ENCODE measurements around the gene TBK1.

TBK1 gene

DNA sequence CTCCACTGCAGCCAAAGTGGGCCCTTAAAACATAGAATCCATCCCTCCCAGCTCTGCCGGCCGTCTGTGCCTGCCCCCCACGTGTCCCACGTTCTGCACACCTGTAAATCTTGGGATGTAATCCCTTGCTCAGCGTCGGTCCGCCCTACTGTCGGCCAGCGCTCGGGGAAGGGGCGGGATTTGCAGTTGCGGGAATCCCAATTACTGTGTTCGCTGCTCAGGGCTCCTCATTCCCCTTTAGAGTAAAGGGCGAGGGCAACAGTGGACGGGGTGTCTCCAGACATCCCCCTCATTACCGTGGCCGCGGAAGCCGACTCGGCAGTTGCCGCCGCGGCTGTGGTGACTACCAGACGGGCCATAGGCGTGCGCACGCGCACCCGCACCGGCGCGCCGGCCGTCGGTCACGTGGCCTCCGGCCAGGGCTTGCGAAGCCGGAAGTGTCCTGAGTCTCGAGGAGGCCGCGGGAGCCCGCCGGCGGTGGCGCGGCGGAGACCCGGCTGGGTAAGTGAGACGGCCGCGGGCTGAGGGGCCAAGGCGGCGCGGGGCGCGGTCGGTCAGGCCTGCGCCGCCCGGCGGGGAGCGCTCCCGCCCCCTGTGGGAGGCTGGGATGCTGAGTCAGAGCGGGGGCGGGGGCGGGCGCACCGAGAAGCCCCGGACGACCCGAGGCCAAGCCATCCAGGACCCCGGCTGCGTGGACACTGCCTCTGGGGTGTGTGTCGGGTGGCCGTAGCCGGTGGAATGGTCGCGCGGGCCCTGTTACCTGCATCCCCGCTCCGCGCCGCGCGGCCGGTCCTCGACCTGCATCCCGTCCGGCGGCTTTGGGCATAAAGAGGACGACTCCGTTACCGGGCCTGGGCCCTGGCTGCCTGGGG lies at the start of gene TBK1:
TSS of gene TBK1 (plus strand) at position 434 of the 872 bp plus-strand sequence. CDS start 3,751 bp downstream, outside the sequence.
- peak; percentile 92 to 95 (median 92) for DNase-seq

- DNase-seq: no peak
These were observed 49.7 kb upstream of the TBK1 start for GRCh38 chr12:64402181-64402580.

DNA sequence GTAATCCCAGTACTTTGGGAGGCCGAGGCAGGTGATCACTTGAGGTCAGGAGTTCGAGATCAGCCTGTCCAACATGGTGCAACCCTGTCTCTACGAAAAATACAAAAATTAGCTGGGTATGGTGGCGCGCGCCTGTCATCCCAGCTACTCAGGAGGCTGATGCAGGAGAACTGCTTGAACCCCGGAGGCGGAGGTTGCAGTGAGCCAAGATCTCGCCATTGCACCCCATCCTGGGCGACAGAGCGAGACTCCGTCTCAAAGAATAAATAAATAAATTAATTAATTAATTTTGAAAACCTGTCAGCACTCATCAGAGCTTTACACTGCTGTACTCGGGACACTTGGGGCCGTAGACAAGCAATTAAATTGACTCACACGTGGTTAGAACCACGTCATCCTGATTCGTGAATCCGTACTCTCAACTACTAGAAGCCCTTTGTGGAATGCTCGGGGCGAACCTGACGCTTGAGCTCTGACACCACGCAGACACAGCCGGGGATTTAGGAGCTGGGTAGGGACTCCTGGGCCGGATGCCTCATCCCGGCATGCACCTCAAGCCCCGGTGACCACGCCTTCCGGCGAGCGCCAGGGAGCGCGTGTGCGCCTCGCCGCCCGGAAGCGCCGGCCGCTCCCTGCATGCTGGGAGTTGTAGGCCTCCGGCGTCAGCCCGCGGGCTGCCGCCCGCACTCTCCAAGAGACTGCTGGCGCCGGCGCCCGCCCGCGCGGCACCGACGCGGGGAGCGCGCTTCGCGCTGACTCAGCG lies 48.0 kb upstream of the TBK1 start, which contains the start of gene XPOT:
TSS of gene XPOT (plus strand) at position 686 of the 763 bp plus-strand sequence. CDS start 5,644 bp downstream, outside the sequence.
- peak; percentile 97 to 98 (median 98) for DNase-seq

GRCh38 chr12:64404470-64405256 lies 47.3 kb upstream of the TBK1 start:
- DNase-seq: peak; percentile 48 to 70 (median 66)

DNA sequence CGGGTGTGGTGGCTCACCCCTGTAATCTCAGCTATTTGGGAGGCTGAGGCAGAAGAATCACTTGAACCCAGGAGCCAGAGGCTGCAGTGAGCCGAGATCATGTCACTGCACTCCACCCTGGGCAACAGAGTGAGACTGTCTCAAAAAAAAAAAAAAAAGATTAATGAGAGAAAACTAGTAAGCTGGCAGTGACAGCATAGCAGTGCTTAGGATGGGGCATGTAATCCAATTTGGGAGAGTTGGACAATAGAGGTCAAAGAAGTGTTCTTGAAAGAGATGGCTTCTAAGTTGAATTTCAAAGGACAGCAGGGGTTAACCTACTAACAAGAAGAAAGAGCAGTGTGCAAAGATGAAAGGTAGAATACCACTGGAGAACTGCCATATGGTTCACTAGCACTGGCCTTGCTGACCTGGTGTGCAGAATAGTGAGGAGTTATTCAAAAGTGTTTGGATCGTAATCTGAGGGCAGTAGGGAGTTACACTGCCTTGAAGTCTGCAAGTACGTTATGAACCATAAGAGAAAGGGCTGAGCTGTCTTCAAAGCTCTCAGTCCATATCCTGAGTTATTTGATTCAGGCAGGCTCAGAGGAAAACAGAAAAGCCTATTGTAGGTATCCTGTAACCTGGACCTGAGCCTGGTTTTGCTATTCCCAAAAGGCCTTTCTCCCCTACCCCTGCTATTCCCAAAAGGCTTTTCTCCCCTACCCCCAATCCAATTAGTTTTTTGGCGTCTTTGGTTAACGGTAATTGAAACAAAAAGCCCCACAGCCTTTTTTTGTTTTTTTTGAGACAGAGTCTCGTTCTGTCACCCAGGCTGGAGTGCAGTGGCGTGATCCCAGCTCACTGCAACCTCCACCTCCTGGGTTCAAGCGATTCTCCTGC lies 44.3 kb upstream of the TBK1 start:
- no peak for DNase-seq

DNA sequence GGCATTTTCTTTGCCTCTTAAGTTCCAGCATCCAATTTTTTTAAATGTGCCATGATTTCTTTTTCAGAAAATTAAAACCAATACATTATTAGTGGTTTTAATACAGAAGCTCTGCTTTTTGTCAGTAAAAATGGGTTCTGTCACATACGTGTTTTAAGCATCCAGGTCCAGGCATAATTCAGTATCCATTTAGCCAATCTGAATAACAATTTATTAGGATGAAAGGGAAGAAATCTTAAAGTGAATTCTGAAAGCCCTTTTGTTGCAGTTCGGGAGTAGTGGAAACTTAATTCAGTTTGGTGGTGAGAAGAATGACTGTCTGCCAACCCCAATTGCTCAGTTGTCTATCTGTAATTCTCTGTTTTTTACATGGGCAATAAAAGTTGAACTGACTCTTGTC lies 40.5 kb upstream of the TBK1 start:
- DNase-seq: no peak

- no peak for DNase-seq
These were observed 39.5 kb upstream of the TBK1 start for GRCh38 chr12:64412459-64412858.

GRCh38 chr12:64413884-64414283 lies 38.0 kb upstream of the TBK1 start:
- no peak for DNase-seq

DNA sequence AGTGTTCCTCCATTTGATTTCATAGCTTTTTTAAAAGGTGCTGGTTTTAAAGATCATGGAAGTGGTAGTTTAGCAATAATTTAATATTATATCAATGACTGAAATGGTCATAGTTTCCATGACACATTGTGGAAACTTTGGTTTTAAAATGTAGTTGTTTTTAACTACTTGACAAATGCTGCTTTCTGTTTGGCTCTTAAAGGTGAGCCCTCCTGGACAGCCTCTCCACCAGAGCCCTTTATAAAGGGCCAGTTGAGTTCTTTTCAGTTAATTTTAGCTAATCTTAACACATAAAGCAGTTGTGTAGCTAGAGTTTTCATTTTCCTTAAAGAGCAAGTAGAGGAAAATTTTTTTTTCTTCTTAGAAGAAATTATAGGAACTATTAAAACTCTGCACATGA lies 33.7 kb upstream of the TBK1 start:
- no peak for DNase-seq

GRCh38 chr12:64419696-64420095 lies 32.2 kb upstream of the TBK1 start:
- DNase-seq: no peak

DNA sequence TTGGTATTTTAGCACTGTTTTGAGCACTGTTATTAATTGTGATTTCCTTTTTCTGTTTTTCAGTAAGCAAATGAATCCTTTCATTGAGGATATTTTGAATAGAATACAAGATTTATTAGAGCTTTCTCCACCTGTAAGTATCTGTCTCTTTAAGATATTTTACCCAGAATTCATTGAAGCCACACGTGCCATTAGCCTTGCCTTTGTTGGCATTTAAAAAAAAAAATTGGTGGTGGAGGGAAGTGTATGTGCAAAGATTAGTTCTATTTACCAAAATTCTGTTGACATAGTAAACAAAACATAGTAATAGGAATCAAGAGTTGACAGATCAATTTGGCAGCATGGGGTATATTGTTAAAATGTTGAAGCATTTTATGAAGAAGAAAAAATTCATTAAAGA lies 23.9 kb upstream of the TBK1 start:
- no peak for DNase-seq

DNA sequence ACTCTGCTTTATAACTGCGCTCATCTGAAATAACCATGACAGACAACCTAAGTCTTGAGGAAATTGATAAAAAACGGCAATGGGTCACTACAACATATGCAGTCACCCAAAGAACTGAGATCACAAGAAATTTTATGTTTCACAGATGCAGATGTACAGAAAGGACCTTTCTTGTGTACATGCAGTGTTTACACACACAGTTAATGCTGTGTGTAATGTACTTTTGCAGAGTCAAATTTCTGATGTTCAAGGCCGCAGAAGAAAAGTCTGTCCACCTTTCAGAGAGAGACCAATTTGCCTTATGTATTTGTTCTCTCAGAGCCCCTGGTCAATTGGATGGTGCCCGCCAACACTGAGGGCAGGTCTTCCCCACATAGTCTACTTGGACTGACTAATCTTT lies 23.0 kb upstream of the TBK1 start:
- DNase-seq: no peak

- DNase-seq: no peak
These were observed 21.0 kb upstream of the TBK1 start for GRCh38 chr12:64430886-64431285.

DNA sequence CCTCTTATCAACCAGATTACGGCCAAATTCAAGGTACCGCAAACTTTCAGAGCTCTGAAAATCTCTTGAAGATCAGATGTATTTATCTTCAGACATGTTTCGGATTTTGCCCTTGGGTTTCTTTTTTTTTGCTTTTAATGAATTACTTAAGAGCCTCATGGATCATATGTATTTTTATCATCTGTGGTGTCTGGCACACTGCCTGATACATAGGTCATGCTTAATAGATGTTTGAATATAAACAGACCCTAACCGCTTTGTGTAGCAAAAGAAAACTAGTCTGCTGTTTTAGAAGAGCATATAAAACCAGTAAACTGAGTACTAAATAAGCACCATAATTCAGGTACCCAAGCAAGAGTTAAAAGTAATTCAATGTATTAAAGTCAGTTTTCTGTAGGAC lies 20.1 kb upstream of the TBK1 start:
- DNase-seq: no peak

- DNase-seq: no peak
These were observed 18.0 kb upstream of the TBK1 start for GRCh38 chr12:64433915-64434314.

DNA sequence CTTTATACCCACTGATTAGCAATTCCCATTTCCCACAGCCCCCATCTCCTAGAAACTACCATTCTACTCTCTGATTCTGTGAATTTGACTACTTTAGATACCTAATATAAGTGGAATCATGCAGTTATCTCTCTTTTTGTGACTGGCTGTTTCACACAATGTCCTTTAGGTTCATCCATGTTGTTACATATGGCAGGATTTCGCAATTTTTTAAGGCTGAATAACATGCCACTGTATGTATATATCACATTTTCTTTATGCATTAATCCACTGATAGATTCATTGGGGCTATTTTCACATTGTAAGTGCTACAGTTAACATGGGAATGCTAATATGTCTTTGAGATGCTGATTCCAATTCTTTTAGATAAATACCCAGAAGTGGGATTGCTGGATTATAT lies 11.8 kb upstream of the TBK1 start:
- no peak for DNase-seq

GRCh38 chr12:64445490-64445889 lies 6.4 kb upstream of the TBK1 start:
- DNase-seq: no peak

DNA sequence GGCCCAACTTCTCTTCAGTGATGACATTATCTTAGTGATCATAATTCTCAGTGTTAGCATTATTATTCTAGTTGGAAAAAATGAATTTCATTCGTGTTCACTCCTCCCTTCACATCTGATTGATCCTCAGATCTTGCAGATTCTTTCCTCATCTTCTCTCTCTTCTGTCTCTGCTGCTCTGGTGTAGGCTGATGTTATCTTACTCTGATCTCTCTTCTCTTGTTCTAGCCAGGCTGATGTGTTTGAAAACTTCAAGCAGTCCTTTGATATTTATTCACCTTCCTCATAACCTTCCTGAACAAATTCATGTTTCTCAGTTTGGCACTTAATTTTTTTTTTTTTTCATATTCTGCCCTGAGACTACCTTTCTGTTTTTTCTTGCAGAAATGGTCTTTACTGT lies 5.6 kb upstream of the TBK1 start:
- no peak for DNase-seq

DNA sequence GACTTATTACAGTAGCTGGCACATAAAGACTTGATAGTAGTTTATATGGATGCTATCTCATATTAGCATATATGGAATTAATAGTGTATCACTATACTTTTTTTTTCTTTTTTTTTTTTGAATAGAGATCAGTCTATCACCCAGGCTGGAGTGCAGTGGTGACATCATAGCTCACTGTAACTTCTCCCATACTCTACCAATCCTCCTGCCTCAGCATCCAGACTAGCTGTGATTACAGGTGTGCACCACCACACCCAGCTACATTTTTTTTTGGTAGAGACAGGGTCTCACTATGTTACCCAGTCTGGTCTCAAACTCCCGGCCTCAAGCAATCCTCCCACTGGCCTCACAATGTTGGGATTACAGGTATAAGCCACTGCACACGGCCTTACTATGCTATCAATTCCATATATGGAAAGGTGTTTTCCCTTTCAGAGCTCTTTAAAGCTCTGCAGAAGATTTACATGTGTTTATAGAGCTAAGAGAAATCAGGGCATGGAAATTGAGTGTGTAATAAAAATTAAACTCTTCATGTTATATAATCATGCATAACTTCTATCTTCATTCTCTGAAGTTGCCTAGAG lies 1.8 kb upstream of the TBK1 start:
- DNase-seq: no peak

GRCh38 chr12:64450711-64451486 lies 1.0 kb upstream of the TBK1 start:
- peak; percentile 72 to 83 (median 78) for DNase-seq

Measured in suppressor macrophage treated with lipopolysaccharide for 1 hour (primary cell).